Keratinocyte (primary cell): ENCODE results near the gene SREBF2. TPM values are rescaled to one million over a fixed set of nuclear protein-coding genes. Genes with fewer than 3 reads are reported as not detected.

ENCODE experiments used
- DNase-seq: peaks from one replicate; pipeline ENCODE4 v3.0.0-alpha.2; 2011; ENCODE audit warnings: low read depth, missing footprints, low spot score
- FAIRE-seq: peaks from 2 replicates; lab custom pipeline; 2011; peaks lifted over from hg19 to GRCh38; lab: Jason Lieb, UNC
- H2AFZ ChIP-seq: 2 replicates; pipeline ENCODE4 v1.6.0; 2012; ENCODE audit warnings: low read length, control low read depth, inconsistent platforms; ENCODE audit not compliant: control insufficient read depth
- H3K27ac ChIP-seq: 2 replicates; pipeline ENCODE4 v1.5.1; 2011; ENCODE audit warnings: low read length; ENCODE audit not compliant: control insufficient read depth, insufficient read depth
- H3K27me3 ChIP-seq: 3 replicates; pipeline ENCODE4 v1.6.0; 2011; ENCODE audit warnings: low read length; ENCODE audit not compliant: control insufficient read depth, insufficient read depth; ENCODE audit errors: extremely low read depth
- H3K36me3 ChIP-seq, 2 experiments: 2 replicates in 1 of 2; 3 replicates in 1 of 2; pipeline ENCODE4 v1.5.1; 2011; ENCODE audit warnings: low read length in 2 of 2, mild to moderate bottlenecking in 1 of 2; ENCODE audit not compliant: control insufficient read depth in 2 of 2, insufficient read depth in 2 of 2; ENCODE audit errors: extremely low read depth in 1 of 2
- H3K4me1 ChIP-seq: 3 replicates; pipeline ENCODE4 v1.5.1; 2011; ENCODE audit warnings: low read length; ENCODE audit not compliant: control insufficient read depth, insufficient read depth; ENCODE audit errors: extremely low read depth
- H3K4me2 ChIP-seq: 3 replicates; pipeline ENCODE4 v1.6.0; 2011; ENCODE audit warnings: low read depth, low read length; ENCODE audit not compliant: control insufficient read depth, insufficient read depth; ENCODE audit errors: extremely low read depth
- H3K4me3 ChIP-seq, 3 experiments: fragments of 200-600 bp in 1 of 3; sonication (generic) in 1 of 3; 2 replicates in 2 of 3; 3 replicates in 1 of 3; pipeline ENCODE4 v1.5.1; 2011 to 2016; ENCODE audit warnings: low read length in 3 of 3, mild to moderate bottlenecking in 3 of 3, control low read depth in 2 of 3, inconsistent platforms in 1 of 3, low read depth in 1 of 3, mixed read lengths in 1 of 3, mixed run types in 1 of 3, moderate library complexity in 1 of 3; ENCODE audit not compliant: control insufficient read depth in 2 of 3, insufficient read depth in 2 of 3; ENCODE audit errors: extremely low read depth in 1 of 3
- H3K79me2 ChIP-seq: 2 replicates; pipeline ENCODE4 v1.6.0; 2012; ENCODE audit warnings: low read length; ENCODE audit not compliant: control insufficient read depth, insufficient read depth
- H3K9ac ChIP-seq: 3 replicates; pipeline ENCODE4 v1.6.0; 2011; ENCODE audit warnings: low read length; ENCODE audit not compliant: control insufficient read depth, insufficient read depth; ENCODE audit errors: extremely low read depth
- H3K9me1 ChIP-seq: 3 replicates; pipeline ENCODE4 v1.6.0; 2011; ENCODE audit warnings: low read length; ENCODE audit not compliant: control insufficient read depth, insufficient read depth; ENCODE audit errors: extremely low read depth
- H3K9me3 ChIP-seq: 2 replicates; pipeline ENCODE4 v1.5.1; 2012; ENCODE audit warnings: low read depth, low read length; ENCODE audit not compliant: control insufficient read depth
- H4K20me1 ChIP-seq: 3 replicates; pipeline ENCODE4 v1.6.0; 2011; ENCODE audit warnings: low read length; ENCODE audit not compliant: control insufficient read depth, insufficient read depth; ENCODE audit errors: extremely low read depth
- EZH2 ChIP-seq: IDR thresholded peaks from one replicate; pipeline ENCODE4 v1.6.1; 2012; ENCODE audit warnings: inconsistent platforms, mild to moderate bottlenecking, low read length, moderate library complexity
- dilution Hi-C: fragments of 300-500 bp; cut with MboI; formaldehyde crosslinking; loops from one replicate; pipeline ENCODE4 v1.7.0; 2020; ENCODE audit warnings: low sequenced_read_pairs; ENCODE audit not compliant: extremely low pct_ligation_motif_present
- polyA plus RNA-seq, 5 experiments: library from polyadenylated mRNA; depleted of rRNA in 3 of 5; stranded (reverse) in 3 of 5; stranded (forward) in 1 of 5; unstranded in 1 of 5; fragments of >200 nt; gene quantifications; 1 replicate in 1 of 5; 2 replicates in 3 of 5; 3 replicates in 1 of 5; pipeline versions ENCODE4 v1.2.1 to v1.2.3, GENCODE V29; 2011 to 2012; ENCODE audit warnings: missing spikeins in 2 of 5, low read depth in 1 of 5, low replicate concordance in 1 of 5
- TF ChIP-seq, protein P1 (sequence below), 3 experiments: IDR thresholded peaks in 1 of 3; conservative IDR thresholded peaks in 1 of 3; optimal IDR thresholded peaks in 1 of 3; 2 replicates in 2 of 3; 3 replicates in 1 of 3; pipeline versions ENCODE3 to v1.5.1; 2011; ENCODE audit warnings: low read length in 3 of 3, mild to moderate bottlenecking in 3 of 3, moderate library complexity in 2 of 3, control low read depth in 1 of 3, inconsistent platforms in 1 of 3; ENCODE audit not compliant: insufficient read depth in 2 of 3; ENCODE audit errors: extremely low read depth in 1 of 3

SREBF2 gene
- polyA plus RNA-seq, 1 donor (not counting 4 experiments of a cell fraction or from before 2014, with no cell fraction given) = 57.5 TPM

DNA sequence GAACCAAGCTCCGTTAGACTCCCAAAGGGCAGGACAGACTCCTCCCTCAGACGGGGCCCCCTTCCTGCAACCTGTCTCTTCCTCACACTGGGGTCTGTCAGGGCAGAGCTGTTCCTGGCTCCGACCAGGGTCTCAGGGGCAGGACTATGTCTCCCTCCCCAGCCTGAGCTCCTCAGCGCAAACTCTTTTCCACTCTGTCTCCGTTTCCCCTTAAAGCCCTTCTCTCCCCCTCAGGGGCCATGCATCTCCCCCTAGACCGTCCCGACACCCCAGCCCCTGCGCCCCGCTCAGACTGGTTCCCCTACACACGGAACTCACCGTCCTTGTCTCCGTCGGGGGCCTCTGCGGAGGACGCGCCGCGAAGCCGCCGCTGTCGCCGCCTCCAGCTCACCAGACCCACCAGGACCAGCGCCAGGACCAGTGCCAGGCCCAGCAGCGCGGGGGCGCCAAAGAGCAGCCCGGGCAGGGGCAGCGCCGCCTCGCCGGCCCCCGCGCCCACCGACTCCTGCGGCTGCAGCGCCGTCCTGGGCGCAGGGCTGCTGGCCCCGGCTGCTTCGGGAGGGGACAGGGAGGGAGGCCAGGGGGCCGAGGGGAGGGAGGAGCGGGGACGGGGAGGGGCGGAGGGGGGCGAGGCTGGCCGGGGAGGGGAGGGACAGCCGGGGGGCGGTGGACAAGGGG lies 93.0 kb downstream of the SREBF2 start:
- peak overlapping the region; percentile 22 for H3K9ac ChIP-seq
- H3K36me3 ChIP-seq = no peaks in the 10 kb centered on the region
- no peaks in the 10 kb centered on the region for H3K9me1 ChIP-seq
- H3K4me2 ChIP-seq = peak overlapping the region; percentile 69
- H3K4me1 ChIP-seq = peaks cover 2% of the 10 kb centered on the region
- peak overlapping the region; percentile 26 to 46 (median 29) for H3K4me3 ChIP-seq
- DNase-seq (no peak), FAIRE-seq (no peak)
- dilution Hi-C loops = no loop called here
- H4K20me1 ChIP-seq = no peaks in the 10 kb centered on the region
- H3K9me3 ChIP-seq = no peaks in the 10 kb centered on the region
- TF ChIP-seq EZH2 = no peak
- TF ChIP-seq, protein P1, sequence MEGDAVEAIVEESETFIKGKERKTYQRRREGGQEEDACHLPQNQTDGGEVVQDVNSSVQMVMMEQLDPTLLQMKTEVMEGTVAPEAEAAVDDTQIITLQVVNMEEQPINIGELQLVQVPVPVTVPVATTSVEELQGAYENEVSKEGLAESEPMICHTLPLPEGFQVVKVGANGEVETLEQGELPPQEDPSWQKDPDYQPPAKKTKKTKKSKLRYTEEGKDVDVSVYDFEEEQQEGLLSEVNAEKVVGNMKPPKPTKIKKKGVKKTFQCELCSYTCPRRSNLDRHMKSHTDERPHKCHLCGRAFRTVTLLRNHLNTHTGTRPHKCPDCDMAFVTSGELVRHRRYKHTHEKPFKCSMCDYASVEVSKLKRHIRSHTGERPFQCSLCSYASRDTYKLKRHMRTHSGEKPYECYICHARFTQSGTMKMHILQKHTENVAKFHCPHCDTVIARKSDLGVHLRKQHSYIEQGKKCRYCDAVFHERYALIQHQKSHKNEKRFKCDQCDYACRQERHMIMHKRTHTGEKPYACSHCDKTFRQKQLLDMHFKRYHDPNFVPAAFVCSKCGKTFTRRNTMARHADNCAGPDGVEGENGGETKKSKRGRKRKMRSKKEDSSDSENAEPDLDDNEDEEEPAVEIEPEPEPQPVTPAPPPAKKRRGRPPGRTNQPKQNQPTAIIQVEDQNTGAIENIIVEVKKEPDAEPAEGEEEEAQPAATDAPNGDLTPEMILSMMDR (optimal IDR thresholded peaks at IDR 0.05 in 1 of 3, IDR thresholded peaks at IDR 0.05 in 1 of 3, conservative IDR thresholded peaks at IDR 0.05 in 1 of 3; ENCODE audit: extremely low read depth in 1 of 3, insufficient read depth in 2 of 3, low read length in 3 of 3) = peak in 2 of 3 experiments; percentile 81 to 83
- H3K27me3 ChIP-seq = peaks cover 22% of the 10 kb centered on the region
- H3K27ac ChIP-seq = no peak overlapping the region
- peak overlapping the region; percentile 43 for H2AFZ ChIP-seq
- H3K79me2 ChIP-seq = no peaks in the 10 kb centered on the region

DNA sequence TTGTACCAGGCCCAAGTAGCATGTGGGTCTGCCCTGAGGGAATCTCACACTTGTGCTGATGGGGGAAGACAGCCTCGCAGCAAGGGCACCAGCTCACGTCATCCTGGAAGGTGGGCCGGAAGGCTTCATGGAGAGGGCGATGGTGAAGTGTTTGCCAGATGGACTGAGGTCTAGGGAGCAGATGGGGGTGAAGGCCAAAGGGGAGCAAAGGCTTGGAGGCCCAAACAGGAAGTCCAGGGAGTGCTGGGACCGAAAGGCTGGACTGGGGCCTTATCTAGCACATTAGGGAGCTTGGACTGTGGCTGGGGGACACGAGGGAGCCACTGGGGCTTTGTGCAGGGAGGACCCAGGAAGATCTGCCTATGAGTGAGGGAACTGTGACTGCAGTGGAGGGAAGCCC lies 94.9 kb downstream of the SREBF2 start:
- Histone ChIP-seq H3K9ac (no peak overlapping the region), H3K4me3 (no peak overlapping the region), H3K4me2 (no peak overlapping the region), H3K9me1 (no peaks in the 10 kb centered on the region), H2AFZ (no peak overlapping the region), H3K9me3 (no peaks in the 10 kb centered on the region), H4K20me1 (no peaks in the 10 kb centered on the region), H3K27me3 (peaks cover 20% of the 10 kb centered on the region), H3K4me1 (peaks cover 2% of the 10 kb centered on the region), H3K79me2 (no peaks in the 10 kb centered on the region), H3K27ac (no peak overlapping the region), H3K36me3 (no peaks in the 10 kb centered on the region)
- FAIRE-seq (no peak), DNase-seq (no peak)
- dilution Hi-C loops = no loop called here
- TF ChIP-seq, protein P1 (optimal IDR thresholded peaks at IDR 0.05 in 1 of 3, IDR thresholded peaks at IDR 0.05 in 1 of 3, conservative IDR thresholded peaks at IDR 0.05 in 1 of 3; ENCODE audit: extremely low read depth in 1 of 3, insufficient read depth in 2 of 3, low read length in 3 of 3) = no peak
- TF ChIP-seq EZH2 = no peak
